Right ventricle myocardium inferior (tissue), 1 donor: Measurements from ENCODE around the gene PRKN. TPM values are rescaled to one million over a fixed set of nuclear protein-coding genes. Genes with fewer than 3 reads are reported as not detected.

ENCODE experiments used
- ATAC-seq: fragments of 200-7000 bp; cut with Tn5 transposase; one replicate; pipeline ENCODE4 v1.9.1; 2020; ENCODE audit warnings: mild to moderate bottlenecking, moderate library complexity
- DNase-seq: peaks from one replicate; pipeline ENCODE4 v3.0.0; 2021; ENCODE audit errors: missing footprints
- intact Hi-C: fragments of 100-400 bp; cut with DNase I; formaldehyde crosslinking; loops from one replicate; pipeline ENCODE4 v1.11.0; 2022
- total RNA-seq: library from RNA; stranded (reverse); fragmentation: NEBNext Ultra II Directional; extraction: Animal tissue kit (Norgen Biotek cat#: 25700); gene quantifications from one replicate; pipeline ENCODE4 v1.2.1, GENCODE V29; 2021
- donor health status: DM: no; HTN: yes; CAD: no; lungs with severe emphysema.

PRKN gene
- total RNA-seq, 1 donor from 2014 or later = 19.5 TPM

GRCh38 chr6:161489626-161490306 is 1237.8 kb downstream of the PRKN start:
- no peak for ATAC-seq
- intact Hi-C loops = no loop called here
- DNase-seq = no peak

GRCh38 chr6:161487694-161488093 is 1239.9 kb downstream of the PRKN start:
- DNase-seq = no peak
- ATAC-seq = no peak
- intact Hi-C loops = no loop called here

- DNase-seq (no peak), ATAC-seq (no peak)
- intact Hi-C loops = no loop called here
These were observed 1240.4 kb downstream of the PRKN start for GRCh38 chr6:161487217-161487531.

- peak; percentile 79 for ATAC-seq
- intact Hi-C loops = no loop called here
These were observed 1241.0 kb downstream of the PRKN start for GRCh38 chr6:161486361-161487216.

GRCh38 chr6:161482517-161482858 is 1245.1 kb downstream of the PRKN start:
- ATAC-seq (no peak), DNase-seq (no peak)
- intact Hi-C loops = no loop called here

More at GRCh38 chr6:161486361-161487216, 1241.0 kb downstream of the PRKN start:
- peak; percentile 13 for DNase-seq

GRCh38 chr6:161481786-161482516 is 1245.6 kb downstream of the PRKN start:
- DNase-seq = no peak
- ATAC-seq = no peak
- intact Hi-C loops = no loop called here

- intact Hi-C loops = no loop called here
- ATAC-seq (no peak), DNase-seq (no peak)
These were observed 1247.0 kb downstream of the PRKN start for GRCh38 chr6:161480421-161481155.

GRCh38 chr6:161479376-161479775 is 1248.2 kb downstream of the PRKN start:
- intact Hi-C loops = loop anchor here (5.0 kb wide), 1 partner anchor 42 kb away; no protein-coding TSS in a partner anchor
- no peak for DNase-seq
- no peak for ATAC-seq

- ATAC-seq = no peak
- DNase-seq = no peak
- intact Hi-C loops = loop anchor here (5.0 kb wide), 1 partner anchor 41 kb away; no protein-coding TSS in a partner anchor
These were observed 1249.6 kb downstream of the PRKN start for GRCh38 chr6:161477876-161478425.

- DNase-seq (no peak), ATAC-seq (no peak)
- intact Hi-C loops = loop anchor here (5.0 kb wide), 1 partner anchor 39 kb away; no protein-coding TSS in a partner anchor
These were observed 1250.9 kb downstream of the PRKN start for GRCh38 chr6:161476711-161477110.

GRCh38 chr6:161465403-161465802 is 1262.2 kb downstream of the PRKN start:
- ATAC-seq = no peak
- no peak for DNase-seq
- intact Hi-C loops = no loop called here

GRCh38 chr6:161463071-161463470 is 1264.5 kb downstream of the PRKN start:
- no peak for ATAC-seq
- DNase-seq = no peak
- intact Hi-C loops = no loop called here

- intact Hi-C loops = no loop called here
- DNase-seq (no peak), ATAC-seq (no peak)
These were observed 1265.4 kb downstream of the PRKN start for GRCh38 chr6:161462148-161462547.

GRCh38 chr6:161459008-161459615 is 1268.5 kb downstream of the PRKN start:
- intact Hi-C loops = no loop called here
- no peak for ATAC-seq
- DNase-seq = no peak

GRCh38 chr6:161458201-161458951 is 1269.2 kb downstream of the PRKN start:
- DNase-seq = no peak
- no peak for ATAC-seq
- intact Hi-C loops = no loop called here

GRCh38 chr6:161455848-161456247 is 1271.7 kb downstream of the PRKN start:
- DNase-seq (no peak), ATAC-seq (no peak)
- intact Hi-C loops = no loop called here

- no peak for ATAC-seq
- intact Hi-C loops = no loop called here
These were observed 1274.0 kb downstream of the PRKN start for GRCh38 chr6:161453558-161453957.

GRCh38 chr6:161452241-161452640 is 1275.3 kb downstream of the PRKN start:
- intact Hi-C loops = no loop called here
- no peak for DNase-seq
- ATAC-seq = no peak

More at GRCh38 chr6:161453558-161453957, 1274.0 kb downstream of the PRKN start:
- no peak for DNase-seq
